H1 (cell line): Measurements from ENCODE around the gene CASZ1. TPM values are rescaled to one million over a fixed set of nuclear protein-coding genes. Genes with fewer than 3 reads are reported as not detected.

Experiments used
- NRF1 ChIP-seq: IDR thresholded peaks from 2 replicates; pipeline ENCODE4 v1.6.1; 2011; ENCODE audit warnings: mild to moderate bottlenecking, low read depth, low read length, improper control_type of control experiment
- POLR2AphosphoS5 ChIP-seq: IDR thresholded peaks from 2 replicates; pipeline ENCODE4 v1.6.1; 2011; ENCODE audit warnings: low read depth, low read length
- RXRA ChIP-seq: IDR thresholded peaks from 2 replicates; pipeline ENCODE4 v1.6.1; 2011; ENCODE audit warnings: low read depth, mild to moderate bottlenecking, low read length, moderate library complexity; ENCODE audit not compliant: insufficient read depth
- SRF ChIP-seq: IDR thresholded peaks from 2 replicates; pipeline ENCODE4 v1.6.1; 2011; ENCODE audit warnings: mild to moderate bottlenecking, low read depth, low read length, moderate library complexity
- SUZ12 ChIP-seq: fragments of 200-600 bp; sonication (generic); IDR thresholded peaks from 2 replicates; pipeline ENCODE4 v1.6.1; 2012; ENCODE audit warnings: mild to moderate bottlenecking, inconsistent platforms, low read length, moderate library complexity, mixed read lengths
- TCF12 ChIP-seq: IDR thresholded peaks from 2 replicates; pipeline ENCODE4 v1.6.1; 2011; ENCODE audit warnings: low read depth, mild to moderate bottlenecking, low read length
- YY1 ChIP-seq: IDR thresholded peaks from 2 replicates; pipeline ENCODE4 v1.6.1; 2011; ENCODE audit warnings: low read depth, mild to moderate bottlenecking, low read length
- polyA plus RNA-seq, 7 experiments: library from polyadenylated mRNA; depleted of rRNA in 3 of 7; stranded (reverse) in 5 of 7; unstranded in 2 of 7; fragments of >200 nt in 5 of 7; fragments of 200-250 nt in 2 of 7; gene quantifications; 1 replicate in 5 of 7; 2 replicates in 1 of 7; 4 replicates in 1 of 7; pipeline versions ENCODE4 v1.2.1 to v1.2.3, GENCODE V29; 2011 to 2013; ENCODE audit warnings: missing spikeins in 2 of 7, mixed read lengths in 2 of 7
- total RNA-seq: library from RNA; stranded (reverse); fragmentation: NEBNext Ultra II Directional; extraction: Animal tissue kit (Norgen Biotek cat#: 25700); gene quantifications from 2 replicates; pipeline ENCODE4 v1.2.1, GENCODE V29; 2021

CASZ1 gene
- total and polyA plus RNA-seq, 2 of the 8 experiments (the other 6 are each of a cell fraction or from before 2014, with no cell fraction given) = 4.4 to 7.7 TPM

DNA sequence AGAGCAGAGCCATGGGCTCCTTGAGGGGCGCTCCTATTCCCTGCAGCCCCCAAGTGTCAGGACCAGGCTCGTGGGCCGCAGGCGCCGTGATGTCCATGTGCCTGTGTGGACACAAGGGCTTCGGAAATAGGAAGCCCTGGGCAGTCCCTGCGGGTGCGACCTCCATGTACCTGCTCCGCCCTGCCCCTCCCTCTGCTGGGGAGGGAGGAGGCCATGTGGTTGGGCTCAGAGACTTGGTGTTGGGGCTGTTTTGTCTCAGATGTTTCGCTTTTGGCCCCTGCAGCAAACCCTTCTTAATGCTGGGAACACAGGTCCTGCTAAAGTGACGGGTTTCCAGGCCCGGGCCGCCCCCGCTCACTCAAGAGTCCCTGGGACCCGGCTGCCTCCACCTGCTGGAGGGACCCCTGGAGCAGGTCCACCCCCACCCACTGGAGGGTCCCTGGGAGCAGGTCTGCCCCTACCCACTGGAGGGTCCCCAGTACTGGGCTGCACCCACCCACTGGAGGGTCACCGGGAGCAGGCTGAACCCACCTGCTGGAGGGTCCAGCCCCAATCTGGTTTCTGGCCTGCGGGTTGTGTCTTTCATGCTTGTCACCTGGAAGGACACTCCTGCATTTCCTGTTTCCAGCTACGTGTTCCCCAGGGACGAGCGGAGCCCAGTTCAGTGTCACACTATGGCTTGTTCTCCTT lies 165.2 kb downstream of the CASZ1 start (continued):
- no peak for TF ChIP-seq SRF
- TF ChIP-seq NRF1 = no peak
- TF ChIP-seq SUZ12 = no peak
- TF ChIP-seq TCF12 = no peak
- TF ChIP-seq POLR2AphosphoS5 = no peak
- no peak for TF ChIP-seq RXRA
- TF ChIP-seq YY1 = no peak
- TF ChIP-seq, all 59 proteins: peak for 0
